Right renal cortex interstitium (tissue), 3 donors: ENCODE data around the gene BUB1B. TPM values are rescaled to one million over a fixed set of nuclear protein-coding genes. Genes with fewer than 3 reads are reported as not detected.

Experiments used
- DNase-seq, 3 donors: peaks; one replicate each; pipeline ENCODE4 v3.0.0-alpha.2; 2013; ENCODE audit warnings: low read depth in 3 of 3, low spot score in 2 of 3
- polyA plus RNA-seq, 3 donors: library from polyadenylated mRNA; unstranded; fragments of 120-200 nt; gene quantifications; one replicate each; pipeline ENCODE4 v1.2.1, GENCODE V29; 2013; ENCODE audit not compliant: insufficient read length in 3 of 3

BUB1B gene
- polyA plus RNA-seq, 3 donors, result 27.7 to 33.0 (median 29.5) TPM

GRCh38 chr15:40252141-40252437, 91.2 kb downstream of the BUB1B start:
- peak in 1 of 3 donors; percentile 12 for DNase-seq

- DNase-seq, result peak in 1 of 3 donors; percentile 12
Observed at GRCh38 chr15:40252438-40253166, 91.7 kb downstream of the BUB1B start.

- no peak for DNase-seq
Observed at GRCh38 chr15:40253167-40253790, 92.4 kb downstream of the BUB1B start.

GRCh38 chr15:40254452-40254851, 93.6 kb downstream of the BUB1B start:
- DNase-seq, result no peak

GRCh38 chr15:40255033-40255432, 94.2 kb downstream of the BUB1B start:
- DNase-seq, result no peak

GRCh38 chr15:40256638-40257235, 95.9 kb downstream of the BUB1B start:
- DNase-seq, result no peak

- DNase-seq, result no peak
Observed at GRCh38 chr15:40257656-40258450, 97.0 kb downstream of the BUB1B start.

GRCh38 chr15:40258544-40258943, 97.7 kb downstream of the BUB1B start:
- no peak for DNase-seq

- DNase-seq, result no peak
Observed at GRCh38 chr15:40259021-40259420, 98.2 kb downstream of the BUB1B start.

GRCh38 chr15:40263024-40263754, 102.3 kb downstream of the BUB1B start:
- DNase-seq, result no peak

GRCh38 chr15:40264321-40265153, 103.7 kb downstream of the BUB1B start:
- DNase-seq, result no peak

GRCh38 chr15:40265355-40265754, 104.5 kb downstream of the BUB1B start:
- DNase-seq, result no peak

GRCh38 chr15:40265875-40266274, 105.0 kb downstream of the BUB1B start:
- no peak for DNase-seq

- no peak for DNase-seq
Observed at GRCh38 chr15:40266828-40267304, 106.0 kb downstream of the BUB1B start.

GRCh38 chr15:40267670-40268069, 106.8 kb downstream of the BUB1B start:
- DNase-seq, result no peak

- DNase-seq, result no peak
Observed at GRCh38 chr15:40269604-40270003, 108.7 kb downstream of the BUB1B start.

- no peak for DNase-seq
Observed at GRCh38 chr15:40270246-40270995, 109.6 kb downstream of the BUB1B start.
